Ectodermal cell (in vitro differentiated cells): ENCODE data around the gene KAT6B.

Source experiments
- H3K27ac ChIP-seq: 2 replicates; pipeline ENCODE4 v1.7.0; 2013; ENCODE audit warnings: mild to moderate bottlenecking, low read depth, low read length; ENCODE audit not compliant: insufficient read depth, poor library complexity, severe bottlenecking
- H3K27me3 ChIP-seq: 2 replicates; pipeline ENCODE4 v1.7.0; 2013; ENCODE audit warnings: mild to moderate bottlenecking, low read length; ENCODE audit not compliant: insufficient read depth, control insufficient read depth, poor library complexity, severe bottlenecking
- H3K36me3 ChIP-seq: one replicate; pipeline ENCODE4 v1.7.0; 2013; ENCODE audit warnings: low read length; ENCODE audit not compliant: control insufficient read depth, insufficient read depth
- H3K4me1 ChIP-seq: one replicate; pipeline ENCODE4 v1.7.0; 2013; ENCODE audit warnings: low read length; ENCODE audit not compliant: control insufficient read depth, insufficient read depth
- H3K4me3 ChIP-seq: 2 replicates; pipeline ENCODE4 v1.7.0; 2013; ENCODE audit warnings: low read depth, low read length, control low read depth; ENCODE audit not compliant: insufficient read depth
- H3K9me3 ChIP-seq: 2 replicates; pipeline ENCODE4 v1.7.0; 2013; ENCODE audit warnings: mild to moderate bottlenecking, low read length, moderate library complexity; ENCODE audit not compliant: control insufficient read depth
- WGBS, 2 experiments: methylation state at CpG; one replicate each; pipeline ENCODE4 v1.1.7; 2013; ENCODE audit warnings: missing lambda C conversion rate in 2 of 2; 5-methylcytosine and 5-hydroxymethylcytosine counted together

KAT6B gene

GRCh38 chr10:74991435-74991834, 165.0 kb downstream of the KAT6B start:
- no peak overlapping the region for H3K4me3 ChIP-seq
- no peaks in the 10 kb centered on the region for H3K27me3 ChIP-seq
- H3K36me3 ChIP-seq: peaks cover 4% of the 10 kb centered on the region

GRCh38 chr10:74992068-74992467, 165.7 kb downstream of the KAT6B start:
- Histone ChIP-seq H3K9me3 (no peaks in the 10 kb centered on the region), H3K27me3 (no peaks in the 10 kb centered on the region), H3K4me1 (no peaks in the 10 kb centered on the region), H3K36me3 (peaks cover 4% of the 10 kb centered on the region), H3K27ac (no peak overlapping the region), H3K4me3 (no peak overlapping the region)
- WGBS, 2 experiments: 97 to 98% methylated on average over 3 of the region's 3 CpGs

More at GRCh38 chr10:74991435-74991834, 165.0 kb downstream of the KAT6B start:
- Histone ChIP-seq H3K4me1 (no peaks in the 10 kb centered on the region), H3K27ac (no peak overlapping the region), H3K9me3 (no peaks in the 10 kb centered on the region)

- H3K9me3 ChIP-seq: no peaks in the 10 kb centered on the region
- H3K4me1 ChIP-seq: no peaks in the 10 kb centered on the region
- no peak overlapping the region for H3K27ac ChIP-seq
- no peak overlapping the region for H3K4me3 ChIP-seq
- peaks cover 4% of the 10 kb centered on the region for H3K36me3 ChIP-seq
- WGBS, 2 experiments: 89 to 97% methylated on average over 2 to 3 of the region's 3 CpGs
- no peaks in the 10 kb centered on the region for H3K27me3 ChIP-seq
Observed at GRCh38 chr10:74993649-74994048, 167.2 kb downstream of the KAT6B start.

GRCh38 chr10:74994854-74995253, 168.5 kb downstream of the KAT6B start:
- Histone ChIP-seq H3K9me3 (no peaks in the 10 kb centered on the region), H3K4me3 (no peak overlapping the region), H3K27me3 (no peaks in the 10 kb centered on the region), H3K36me3 (peaks cover 4% of the 10 kb centered on the region), H3K27ac (no peak overlapping the region), H3K4me1 (no peaks in the 10 kb centered on the region)
- WGBS, 2 experiments: 96 to 98% methylated on average over 3 of the region's 3 CpGs

GRCh38 chr10:74995806-74996205, 169.4 kb downstream of the KAT6B start:
- H3K9me3 ChIP-seq: no peaks in the 10 kb centered on the region

GRCh38 chr10:74997163-74997562, 170.8 kb downstream of the KAT6B start:
- Histone ChIP-seq H3K27me3 (no peaks in the 10 kb centered on the region), H3K36me3 (peaks cover 4% of the 10 kb centered on the region), H3K9me3 (no peaks in the 10 kb centered on the region), H3K4me1 (no peaks in the 10 kb centered on the region), H3K27ac (no peak overlapping the region), H3K4me3 (no peak overlapping the region)
- 93 to 94% methylated on average over 2 to 4 of the region's 4 CpGs for WGBS, 2 experiments

More at GRCh38 chr10:74995806-74996205, 169.4 kb downstream of the KAT6B start:
- H3K4me3 ChIP-seq: no peak overlapping the region
- H3K36me3 ChIP-seq: peaks cover 4% of the 10 kb centered on the region
- 93 to 94% methylated on average over 4 of the region's 4 CpGs for WGBS, 2 experiments
- H3K27me3 ChIP-seq: no peaks in the 10 kb centered on the region
- no peaks in the 10 kb centered on the region for H3K4me1 ChIP-seq
- no peak overlapping the region for H3K27ac ChIP-seq

GRCh38 chr10:75000748-75001321, 174.4 kb downstream of the KAT6B start:
- H3K36me3 ChIP-seq: peaks cover 4% of the 10 kb centered on the region
- H3K9me3 ChIP-seq: no peaks in the 10 kb centered on the region
- H3K27me3 ChIP-seq: no peaks in the 10 kb centered on the region
- no peaks in the 10 kb centered on the region for H3K4me1 ChIP-seq
- WGBS, 2 experiments: 90 to 91% methylated on average over 9 to 10 of the region's 10 CpGs
- H3K4me3 ChIP-seq: no peak overlapping the region
- no peak overlapping the region for H3K27ac ChIP-seq

- Histone ChIP-seq H3K27me3 (no peaks in the 10 kb centered on the region), H3K9me3 (no peaks in the 10 kb centered on the region), H3K4me1 (no peaks in the 10 kb centered on the region), H3K36me3 (no peaks in the 10 kb centered on the region), H3K4me3 (no peak overlapping the region), H3K27ac (no peak overlapping the region)
- WGBS, 2 experiments: 92 to 93% methylated on average over 5 of the region's 5 CpGs
Observed at GRCh38 chr10:75001715-75002350, 175.4 kb downstream of the KAT6B start.

- Histone ChIP-seq H3K36me3 (no peaks in the 10 kb centered on the region), H3K4me1 (no peaks in the 10 kb centered on the region), H3K27me3 (no peaks in the 10 kb centered on the region), H3K27ac (no peak overlapping the region), H3K9me3 (no peaks in the 10 kb centered on the region), H3K4me3 (no peak overlapping the region)
- WGBS, 2 experiments: 90 to 98% methylated on average over 2 to 3 of the region's 3 CpGs
Observed at GRCh38 chr10:75002351-75002725, 175.9 kb downstream of the KAT6B start.

GRCh38 chr10:75002967-75003594, 176.7 kb downstream of the KAT6B start:
- Histone ChIP-seq H3K9me3 (no peaks in the 10 kb centered on the region), H3K27ac (no peak overlapping the region), H3K36me3 (no peaks in the 10 kb centered on the region), H3K27me3 (no peaks in the 10 kb centered on the region), H3K4me1 (no peaks in the 10 kb centered on the region), H3K4me3 (no peak overlapping the region)
- WGBS, 2 experiments: 87 to 92% methylated on average over 3 of the region's 3 CpGs
